Activated CD4-positive, CD25-positive, alpha-beta regulatory T cell treated with anti-CD3 and anti-CD28 coated beads, Interleukin-2, amount 50 U/mL, for 24 hours (primary cell): ENCODE results near the gene SPHK1.
"Not testable (repeated sequence)": the region's sequence is repeated elsewhere in the genome, so short reads cannot be mapped to it uniquely, and the experiment has no call there.

ENCODE experiments used
- ATAC-seq, 2 donors: fragments of 150-1000 bp; cut with Tn5 transposase; one replicate each; pipeline ENCODE4 v1.10.0; 2021; ENCODE audit warnings: mild to moderate bottlenecking in 1 of 2, moderate library complexity in 1 of 2

The SPHK1 gene, protein sequence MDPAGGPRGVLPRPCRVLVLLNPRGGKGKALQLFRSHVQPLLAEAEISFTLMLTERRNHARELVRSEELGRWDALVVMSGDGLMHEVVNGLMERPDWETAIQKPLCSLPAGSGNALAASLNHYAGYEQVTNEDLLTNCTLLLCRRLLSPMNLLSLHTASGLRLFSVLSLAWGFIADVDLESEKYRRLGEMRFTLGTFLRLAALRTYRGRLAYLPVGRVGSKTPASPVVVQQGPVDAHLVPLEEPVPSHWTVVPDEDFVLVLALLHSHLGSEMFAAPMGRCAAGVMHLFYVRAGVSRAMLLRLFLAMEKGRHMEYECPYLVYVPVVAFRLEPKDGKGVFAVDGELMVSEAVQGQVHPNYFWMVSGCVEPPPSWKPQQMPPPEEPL

DNA sequence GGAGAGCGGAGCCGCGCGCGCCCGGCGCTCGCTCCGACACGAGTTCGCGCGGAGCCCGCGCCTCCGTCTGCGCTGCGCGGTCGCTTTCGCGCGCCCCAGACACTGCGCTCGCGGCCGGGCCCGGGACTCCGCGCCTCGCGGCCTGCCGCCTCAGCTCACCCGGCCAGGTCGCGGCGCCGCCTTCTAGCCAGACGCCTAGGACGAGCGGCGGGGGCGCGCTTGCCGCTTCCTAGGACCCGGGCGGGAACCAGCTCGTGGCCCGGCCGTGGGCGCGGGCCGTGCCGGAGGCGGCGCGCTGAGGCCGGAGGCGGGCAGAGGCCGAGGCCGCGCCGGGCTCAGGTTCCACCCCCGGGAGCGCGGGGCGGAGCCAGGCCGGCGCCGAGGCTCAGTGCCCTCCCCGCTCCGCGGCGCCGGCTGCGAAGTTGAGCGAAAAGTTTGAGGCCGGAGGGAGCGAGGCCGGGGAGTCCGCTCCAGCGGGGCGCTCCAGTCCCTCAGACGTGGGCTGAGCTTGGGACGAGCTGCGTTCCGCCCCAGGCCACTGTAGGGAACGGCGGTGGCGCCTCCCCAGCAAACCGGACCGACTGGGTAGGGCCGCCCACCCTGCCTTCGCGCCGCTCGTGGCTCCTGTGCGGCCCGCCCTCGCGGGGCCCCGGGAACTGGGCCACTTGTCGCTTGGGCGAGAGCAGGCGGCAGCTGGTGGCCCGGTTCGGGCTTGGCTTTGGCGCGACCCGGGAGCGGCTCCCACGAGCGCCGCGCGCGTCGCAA lies at the start of gene SPHK1:
SPHK1 (plus strand) TSS at position 388 of the 765 bp plus-strand sequence. CDS start 1,036 bp downstream, outside the sequence.
- peak; percentile 62 to 64 for ATAC-seq

DNA sequence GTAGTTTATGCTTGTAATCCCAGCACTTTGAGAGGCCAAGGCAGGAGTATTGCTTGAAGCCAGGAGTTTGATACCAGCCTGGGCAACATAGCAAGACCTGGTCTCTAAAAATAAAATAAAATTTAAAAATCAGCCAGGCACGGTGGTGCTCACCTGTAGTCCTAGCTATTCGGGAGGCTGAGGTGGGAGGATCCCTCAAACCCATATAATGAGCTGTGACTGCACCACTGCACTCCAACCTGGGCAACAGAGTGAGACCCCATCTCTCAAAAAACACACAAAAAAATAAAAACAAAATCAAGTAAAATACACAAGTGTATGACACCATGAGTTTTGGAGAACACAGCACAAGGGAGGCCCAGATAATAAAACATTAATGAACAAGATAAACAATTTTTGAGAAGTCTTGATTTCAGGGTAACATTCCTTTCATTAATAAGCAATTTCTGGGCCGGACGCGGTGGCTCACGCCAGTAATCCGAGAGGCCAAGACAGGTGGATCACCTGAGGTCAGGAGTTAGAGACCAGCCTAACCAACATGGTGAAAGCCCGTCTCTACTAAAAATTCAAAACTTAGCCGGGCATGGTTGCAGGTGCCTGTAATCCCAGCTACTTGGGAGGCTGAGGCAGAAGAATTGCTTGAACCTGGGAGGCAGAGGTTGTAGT lies 48.6 kb upstream of the SPHK1 start:
- no peak for ATAC-seq

DNA sequence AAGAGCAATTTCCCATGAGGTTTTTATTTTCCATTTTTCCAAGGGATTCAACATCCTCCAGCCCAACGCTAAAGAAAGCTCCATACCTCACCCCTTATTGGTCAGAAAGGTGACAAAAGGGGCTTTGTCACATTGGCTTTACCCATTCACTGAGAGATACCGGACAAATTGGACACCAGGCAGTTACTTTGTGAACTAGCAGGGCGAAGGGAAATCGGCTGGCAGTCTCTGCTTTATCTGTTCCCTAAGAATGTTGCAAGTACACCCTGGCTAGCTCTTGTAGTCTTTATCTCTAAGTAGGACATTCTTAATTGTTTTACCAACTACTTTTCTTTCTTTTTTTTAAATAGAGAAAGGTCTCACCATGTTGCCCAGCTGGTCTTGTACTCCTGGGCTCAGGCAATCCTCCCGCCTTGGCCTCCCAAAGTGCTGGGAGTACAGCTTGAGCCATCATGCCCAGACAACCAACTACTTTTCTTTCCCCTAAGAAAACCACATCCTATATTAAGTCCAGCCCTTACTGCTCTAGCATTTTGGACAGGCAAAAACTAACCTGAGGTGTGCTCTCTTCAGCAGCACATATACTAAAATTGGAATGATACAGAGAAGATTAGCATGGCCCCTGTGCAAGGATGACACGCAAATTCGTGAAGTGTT lies 47.5 kb upstream of the SPHK1 start:
- ATAC-seq, result no peak

DNA sequence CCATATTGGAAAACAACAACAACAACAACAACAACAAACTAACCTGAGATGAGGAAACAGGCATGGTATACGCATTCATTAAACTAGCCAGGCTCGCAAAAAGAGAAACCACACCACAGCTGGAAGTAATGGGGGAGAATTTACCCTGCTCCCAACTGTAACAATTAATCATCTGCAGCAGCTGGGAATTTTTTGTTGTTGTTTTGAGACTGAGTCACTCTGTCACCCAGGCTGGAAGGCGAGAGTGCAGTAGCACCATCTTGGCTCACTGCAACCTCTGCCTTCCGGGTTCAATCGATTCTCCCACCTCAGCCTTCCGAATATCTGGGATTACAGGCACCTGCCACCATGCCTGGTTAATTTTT lies 47.0 kb upstream of the SPHK1 start:
- ATAC-seq, result no peak

DNA sequence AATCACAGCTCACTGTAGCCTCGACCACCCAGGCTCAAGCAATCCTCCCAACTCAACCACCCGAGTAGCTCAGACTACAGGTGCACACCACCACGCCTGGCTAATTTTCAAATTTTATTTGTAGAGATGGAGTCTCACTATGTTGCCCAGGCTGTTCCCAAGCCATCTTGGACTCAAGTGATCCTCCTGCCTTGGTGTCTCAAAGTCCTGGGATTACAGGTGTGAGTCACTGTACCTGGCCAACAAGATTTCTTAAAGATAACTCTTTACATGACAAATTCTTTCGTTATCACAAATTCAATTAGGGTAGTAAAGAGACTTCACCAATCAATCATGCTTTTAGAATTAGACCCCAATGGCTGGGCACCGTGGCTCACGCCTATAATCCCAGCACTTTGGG lies 43.1 kb upstream of the SPHK1 start:
- ATAC-seq, result no peak

DNA sequence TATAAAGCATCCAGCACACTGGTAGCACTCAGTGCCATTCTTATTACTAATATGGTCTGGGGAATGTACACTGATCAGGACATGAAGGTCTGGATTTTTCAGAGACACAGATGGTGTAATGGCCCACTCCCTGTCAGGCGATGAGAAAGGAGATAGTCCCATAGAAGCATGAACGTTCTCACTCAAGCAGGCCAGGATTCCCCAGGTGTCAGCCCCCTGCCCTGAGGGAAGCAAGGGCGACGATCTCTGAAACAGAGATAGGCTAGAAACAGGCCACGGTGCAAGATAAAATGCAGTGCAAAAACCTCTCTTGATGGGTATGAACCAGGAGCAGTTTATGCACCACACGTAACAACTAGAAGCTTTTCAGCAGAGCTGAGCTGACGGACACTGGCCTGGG lies 41.3 kb upstream of the SPHK1 start:
- no peak for ATAC-seq

DNA sequence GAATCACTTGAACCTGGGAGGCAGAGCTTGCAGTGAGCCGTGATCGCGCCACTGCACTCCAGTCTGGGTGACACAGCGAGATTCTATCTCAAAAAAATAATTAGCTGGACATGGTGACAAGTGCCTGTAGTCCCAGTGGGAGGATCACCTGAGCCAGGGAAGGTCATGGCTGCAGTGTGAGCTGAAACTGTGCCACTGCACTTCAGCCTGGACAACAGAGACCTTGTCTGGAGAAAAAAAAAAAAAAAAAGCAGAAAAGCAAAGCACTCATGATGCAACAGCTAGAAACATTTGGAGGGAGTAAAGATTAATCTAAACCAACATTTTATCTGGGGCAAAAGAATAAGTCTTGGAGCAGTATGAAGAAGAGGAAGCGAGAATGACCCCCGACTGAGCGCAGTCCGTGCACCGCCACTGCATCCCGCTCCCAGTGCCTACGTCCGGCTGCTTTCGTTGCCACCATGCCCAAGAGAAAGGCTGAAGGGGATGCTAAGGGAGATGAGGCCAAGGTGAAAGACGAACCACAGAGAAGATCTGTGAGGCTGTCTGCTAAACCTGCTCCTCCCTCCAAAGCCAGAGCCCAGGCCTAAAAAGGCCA lies 38.9 kb upstream of the SPHK1 start:
- ATAC-seq, result no peak

DNA sequence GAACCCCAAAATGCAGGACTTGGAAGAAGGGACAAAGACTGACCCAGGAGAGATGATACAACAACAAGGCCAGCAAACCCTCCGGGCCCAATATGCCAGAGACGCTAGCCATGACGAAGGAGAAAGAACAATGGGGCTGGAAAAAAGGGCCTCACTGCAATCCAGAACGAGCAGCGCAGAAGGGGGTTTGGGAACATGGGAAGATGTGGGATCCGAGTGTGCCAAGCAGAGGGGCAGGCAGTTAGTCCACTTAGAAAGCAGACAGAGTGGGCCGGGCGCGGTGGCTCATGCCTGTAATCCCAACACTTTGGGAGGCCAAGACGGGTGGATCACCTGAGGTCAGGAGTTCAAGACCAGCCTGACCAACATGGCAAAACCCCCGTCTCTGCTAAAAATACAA lies 37.5 kb upstream of the SPHK1 start:
- not testable (repeated sequence) for ATAC-seq

DNA sequence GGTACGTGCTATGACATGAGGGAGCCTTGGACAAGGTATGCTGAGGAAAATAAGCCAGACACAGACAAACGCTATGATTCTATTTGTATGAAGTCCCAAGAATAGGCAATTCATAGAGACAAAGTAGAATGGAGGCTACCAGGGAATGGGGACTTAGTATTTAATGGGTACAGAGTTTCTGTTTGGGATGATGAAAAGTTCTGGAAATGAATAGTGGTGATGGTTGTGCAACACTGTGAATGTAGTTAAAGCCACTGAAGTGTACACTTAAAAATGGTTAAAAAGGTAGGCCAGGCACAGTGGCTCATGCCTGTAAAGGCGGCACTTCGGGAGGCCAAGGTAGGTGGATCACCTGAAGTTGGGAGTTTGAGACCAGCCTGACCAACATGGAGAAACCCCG lies 33.9 kb upstream of the SPHK1 start:
- ATAC-seq, result no peak

DNA sequence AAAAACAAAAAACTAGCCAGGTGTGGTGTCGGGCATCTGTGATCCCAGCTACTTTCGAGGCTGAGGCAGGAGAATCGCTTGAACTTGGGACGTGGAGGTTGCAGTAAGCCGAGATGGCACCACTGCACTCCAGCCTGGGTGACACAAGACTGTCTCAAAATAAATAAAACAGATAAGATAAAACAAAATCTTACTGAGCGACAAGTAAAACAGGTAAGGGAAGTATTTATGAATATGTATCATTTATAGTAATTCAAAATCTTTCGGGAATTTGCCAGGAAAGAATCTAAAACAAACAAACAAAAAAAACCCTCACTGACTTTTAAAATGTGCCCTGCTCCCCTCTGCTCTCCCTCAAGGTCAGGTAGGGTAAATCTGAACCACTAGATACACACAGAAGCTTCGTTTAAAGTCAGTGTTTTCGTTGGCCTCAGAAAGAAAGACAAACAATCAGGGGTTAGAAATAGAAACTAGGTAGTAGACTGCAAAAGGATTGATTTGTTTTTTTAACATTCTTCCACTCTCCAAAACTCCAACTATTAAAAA lies 32.8 kb upstream of the SPHK1 start:
- no peak for ATAC-seq

DNA sequence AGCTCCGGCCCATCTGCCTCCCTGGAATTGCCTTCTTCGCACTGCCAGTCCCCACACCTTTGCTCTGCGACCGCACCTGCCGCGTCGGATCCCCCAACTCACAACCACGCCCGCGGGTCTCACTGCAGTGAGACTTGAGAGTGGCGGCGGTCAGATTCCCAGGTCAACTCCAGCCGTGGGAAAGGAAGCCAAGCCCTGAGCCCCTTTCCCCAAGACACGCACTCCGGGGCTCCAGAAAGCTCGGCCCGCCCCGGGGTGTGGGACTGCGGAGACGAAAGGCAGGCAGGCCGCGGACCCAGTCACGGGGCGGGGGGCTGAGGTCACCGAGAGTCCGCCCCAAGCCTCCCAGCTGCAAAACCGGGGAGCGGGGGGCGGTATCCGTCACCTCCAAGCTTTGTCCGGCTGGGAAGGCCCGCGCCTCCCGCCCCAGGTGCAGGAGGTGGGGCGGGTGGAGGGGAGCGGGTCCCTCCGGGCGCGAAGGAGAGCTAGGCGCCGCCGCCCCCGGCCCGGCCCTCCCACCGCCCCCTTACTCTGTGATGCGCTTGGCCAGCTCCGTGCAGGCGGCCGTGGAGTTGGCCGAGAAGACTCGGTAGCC lies 31.3 kb upstream of the SPHK1 start:
- ATAC-seq, result no peak

DNA sequence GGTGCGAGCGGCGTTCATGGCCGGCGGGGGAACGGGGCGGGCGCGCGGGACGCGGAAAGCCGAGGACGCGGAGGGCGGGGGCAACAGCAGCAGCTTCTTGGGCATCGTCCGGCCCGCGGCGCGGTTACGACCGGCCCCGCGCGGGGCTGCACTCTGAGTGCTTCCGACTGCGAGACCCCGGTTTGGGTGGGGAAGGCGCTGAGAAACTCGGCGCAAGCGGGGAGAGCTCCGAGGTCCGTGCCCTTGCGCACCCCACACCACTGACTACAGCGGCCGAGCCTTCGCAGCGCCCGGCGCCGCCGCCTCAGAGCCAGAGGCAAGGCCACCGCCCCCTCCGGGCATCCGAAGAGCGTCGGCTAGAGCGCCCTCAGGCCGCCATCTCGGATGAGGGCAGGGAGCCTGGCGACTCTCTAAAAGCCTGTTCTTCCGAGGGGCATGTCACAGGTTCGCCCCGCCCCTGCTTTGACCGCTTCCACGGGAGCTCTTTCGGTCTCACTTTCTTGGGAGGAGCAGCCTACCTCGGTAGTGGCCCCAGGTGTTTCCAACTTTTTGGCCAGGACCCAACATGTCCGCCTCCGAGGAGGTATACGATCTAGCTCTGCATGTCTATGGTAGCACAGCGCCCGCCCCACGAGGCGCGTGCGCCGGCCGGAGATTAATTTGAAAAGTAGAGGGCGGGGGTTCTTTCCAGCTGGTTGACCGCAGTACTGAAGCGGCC lies 30.7 kb upstream of the SPHK1 start, which contains the start of gene PRPSAP1:
PRPSAP1 (minus strand) TSS at position 318 of the 718 bp plus-strand sequence; CDS start at position 105, 213 bp downstream.
- ATAC-seq, result peak; percentile 96 to 97

DNA sequence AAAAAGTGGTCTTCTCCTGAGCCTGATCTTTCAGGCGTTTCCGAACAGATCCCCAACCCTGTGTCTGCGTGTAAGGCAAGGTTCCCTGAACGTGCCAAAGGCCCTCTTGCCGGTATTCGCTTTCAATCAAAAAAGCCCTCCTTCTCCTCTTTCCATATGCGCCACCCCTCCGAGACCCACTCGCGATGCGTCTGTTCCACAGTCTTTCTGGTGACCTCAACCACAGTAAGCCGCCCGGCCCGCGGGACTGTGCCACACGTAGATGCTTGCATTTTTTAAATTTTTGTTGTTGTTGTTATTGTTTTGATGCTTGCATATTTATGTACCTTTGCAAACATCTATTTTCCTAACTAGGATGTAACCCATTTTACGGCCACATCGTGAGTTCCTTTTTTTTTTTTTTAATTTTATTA lies 30.1 kb upstream of the SPHK1 start:
- ATAC-seq, result no peak

DNA sequence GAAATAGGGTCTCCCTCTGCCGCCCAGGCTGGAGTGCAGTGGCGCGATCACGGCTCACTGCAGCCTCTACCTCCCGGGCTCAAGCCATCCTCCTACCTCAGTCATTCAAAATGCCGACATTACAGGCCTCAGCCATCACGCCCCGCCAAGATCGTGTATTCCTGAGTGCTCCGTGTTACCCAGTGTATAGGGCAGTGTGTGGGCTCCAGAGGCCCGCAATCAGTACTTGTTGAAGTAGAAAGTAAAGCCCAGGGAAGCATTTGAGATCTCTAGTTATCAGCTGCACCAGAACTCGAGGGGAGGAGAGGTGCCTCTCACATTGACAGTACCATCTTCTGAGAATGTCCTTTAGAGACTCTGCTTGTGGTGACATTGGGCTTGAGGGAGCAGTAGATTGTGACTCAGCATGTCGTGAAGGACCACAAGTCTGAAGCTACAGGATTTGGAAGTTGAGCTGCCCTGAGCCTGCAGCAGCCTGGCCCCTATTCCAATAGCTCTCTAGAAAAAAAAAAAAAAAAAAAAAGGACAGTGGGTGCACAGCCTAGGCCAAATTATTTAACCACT lies 29.6 kb upstream of the SPHK1 start:
- no peak for ATAC-seq

DNA sequence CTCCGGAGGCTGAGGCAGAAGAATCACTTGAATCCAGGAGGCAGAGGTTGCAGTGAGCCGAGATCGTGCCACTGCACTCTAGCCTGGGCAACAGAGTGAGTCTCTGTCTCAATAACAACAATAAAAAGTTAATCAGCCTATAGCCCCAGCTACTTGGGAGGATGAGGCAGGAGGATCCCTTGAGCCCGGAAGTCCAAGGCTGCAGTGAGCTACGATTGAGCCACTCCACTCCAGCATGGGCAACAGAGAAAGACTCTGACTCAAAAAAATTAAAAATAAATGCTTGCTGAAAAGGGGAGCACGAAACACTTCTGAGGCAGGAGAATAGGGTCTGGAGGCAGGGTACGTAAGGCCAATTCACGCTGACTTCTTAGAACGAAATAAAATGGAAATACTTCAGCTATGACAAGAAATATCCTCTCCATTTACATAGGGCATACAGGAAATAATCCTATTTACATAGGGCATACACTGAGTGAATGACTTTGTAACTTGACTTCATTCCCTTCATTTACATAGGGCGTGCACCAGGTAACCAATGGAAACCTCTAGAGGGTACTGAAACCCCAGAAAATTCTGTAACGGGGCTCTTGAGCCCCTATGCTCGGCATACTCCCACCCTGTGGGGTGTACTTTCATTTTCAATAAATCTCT lies 27.5 kb upstream of the SPHK1 start:
- ATAC-seq, result no peak

DNA sequence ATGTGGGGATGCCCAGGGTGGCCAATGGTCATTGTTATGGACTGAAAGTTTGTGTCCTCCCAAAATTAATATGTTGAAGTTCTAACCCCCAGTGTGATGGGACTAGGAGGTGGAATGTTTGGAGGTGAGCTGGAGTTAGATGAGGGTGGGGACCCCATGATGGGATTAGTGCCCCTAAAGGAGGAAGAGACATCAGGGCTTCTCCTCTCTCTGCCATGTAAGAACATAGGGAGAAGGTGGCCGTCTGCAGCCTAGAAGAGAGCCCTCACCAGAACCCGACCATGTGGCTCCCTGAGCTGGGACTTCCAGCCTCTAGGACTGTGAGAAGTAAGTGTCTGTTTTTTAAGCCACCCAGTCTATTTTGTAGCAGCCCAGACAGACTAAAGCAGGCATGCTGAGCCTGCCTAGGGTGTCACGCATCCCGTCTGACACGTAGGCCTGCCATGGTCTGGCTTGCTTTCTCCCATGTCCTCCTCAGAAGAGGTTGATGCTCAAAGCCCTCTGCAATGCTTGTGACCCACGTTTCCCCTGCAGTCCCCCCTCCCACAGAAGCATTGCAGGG lies 26.7 kb upstream of the SPHK1 start:
- ATAC-seq, result no peak

DNA sequence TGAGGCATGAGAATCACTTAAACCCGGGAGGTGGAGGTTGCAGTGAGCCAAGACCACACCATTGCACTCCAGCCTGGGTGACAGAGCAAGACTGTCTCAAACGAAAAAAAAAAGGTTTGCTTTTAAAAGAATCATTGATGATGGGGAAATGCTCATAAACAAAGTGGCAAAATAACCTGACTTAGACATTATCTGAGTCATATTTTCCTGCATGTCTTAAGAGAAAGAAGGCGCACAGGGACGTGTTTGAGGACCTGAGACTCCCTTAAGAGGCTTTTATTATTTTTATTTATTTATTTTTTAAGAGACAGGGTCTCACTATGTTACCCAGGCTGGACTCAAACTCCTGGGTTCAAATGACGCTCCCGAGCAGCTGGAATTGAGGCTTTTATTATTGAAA lies 25.0 kb upstream of the SPHK1 start:
- ATAC-seq, result no peak

DNA sequence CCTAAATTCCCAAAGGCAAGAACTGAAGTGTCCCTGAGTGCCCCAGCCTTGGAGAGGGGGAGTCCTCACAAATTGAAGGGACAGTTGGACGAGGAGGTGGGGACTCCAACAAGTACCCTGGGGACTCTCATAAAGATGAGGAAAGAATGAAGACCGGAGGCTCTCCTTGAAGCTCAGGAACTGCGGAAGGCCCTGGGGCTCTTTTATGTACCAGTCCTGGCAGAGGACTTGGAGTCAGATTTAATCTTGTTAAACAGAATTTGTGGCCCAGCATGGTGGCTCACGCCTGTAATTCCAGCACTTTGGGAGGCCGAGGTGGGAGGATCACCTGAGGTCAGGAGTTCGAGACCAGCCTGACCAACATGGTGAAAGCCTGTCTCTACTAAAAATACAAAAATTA lies 24.6 kb upstream of the SPHK1 start:
- ATAC-seq, result not testable (repeated sequence)

DNA sequence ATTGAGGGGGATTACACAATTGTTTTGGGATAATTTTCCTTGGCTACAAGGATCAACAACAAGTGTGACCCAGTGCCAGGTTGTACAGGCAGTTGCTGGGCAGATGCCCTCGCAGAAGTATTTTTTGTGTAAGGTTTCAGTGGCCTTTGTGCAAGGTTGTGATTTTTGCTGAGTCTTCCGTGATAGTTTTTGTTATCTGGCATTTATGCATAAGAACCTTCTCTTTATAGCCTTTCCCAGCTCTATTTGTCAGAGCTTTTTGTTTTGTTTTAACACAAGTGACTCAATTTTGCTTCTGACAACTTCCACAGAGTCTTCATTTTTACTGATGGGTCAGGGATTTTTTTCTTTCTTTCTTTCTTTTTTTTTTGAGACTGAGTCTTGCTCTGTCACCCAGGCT lies 23.9 kb upstream of the SPHK1 start:
- ATAC-seq, result no peak
